DOHH2 (cell line): Measurements from ENCODE around the gene HNRNPA1.

Source experiments
- H3F3A ChIP-seq: fragments of 200-600 bp; sonication (generic), shearing (Covaris generic); 2 replicates; pipeline ENCODE4 v1.6.0; 2016; ENCODE audit warnings: antibody characterized with exemption, mild to moderate bottlenecking; ENCODE audit not compliant: control insufficient read depth, insufficient read depth
- H3K27ac ChIP-seq: fragments of 200-600 bp; sonication (generic); 2 replicates; pipeline ENCODE4 v1.5.1; 2014; ENCODE audit warnings: low read depth, mild to moderate bottlenecking, low read length, moderate library complexity
- H3K27me3 ChIP-seq: fragments of 200-600 bp; sonication (generic); 2 replicates; pipeline ENCODE4 v1.6.1; 2014; ENCODE audit warnings: mild to moderate bottlenecking, low read length, mixed read lengths; ENCODE audit not compliant: control insufficient read depth
- H3K36me3 ChIP-seq: fragments of 200-600 bp; sonication (generic); 2 replicates; pipeline ENCODE4 v1.6.1; 2014; ENCODE audit warnings: mild to moderate bottlenecking, low read length, moderate library complexity, mixed read lengths; ENCODE audit not compliant: control insufficient read depth
- H3K4me1 ChIP-seq: fragments of 200-600 bp; sonication (generic); 2 replicates; pipeline ENCODE4 v1.6.1; 2014; ENCODE audit warnings: mild to moderate bottlenecking, low read length, mixed read lengths; ENCODE audit not compliant: control insufficient read depth
- H3K4me2 ChIP-seq: fragments of 200-600 bp; sonication (generic); 2 replicates; pipeline ENCODE4 v1.6.0; 2014; ENCODE audit warnings: mild to moderate bottlenecking, low read length, moderate library complexity
- H3K4me3 ChIP-seq: fragments of 200-600 bp; sonication (generic); 2 replicates; pipeline ENCODE4 v1.5.1; 2014; ENCODE audit warnings: mild to moderate bottlenecking, low read length, mixed read lengths
- H3K79me2 ChIP-seq: fragments of 200-600 bp; sonication (generic); 2 replicates; pipeline ENCODE4 v1.6.1; 2014; ENCODE audit warnings: mild to moderate bottlenecking, low read length, mixed read lengths; ENCODE audit not compliant: control insufficient read depth
- H3K9me2 ChIP-seq: fragments of 200-600 bp; sonication (generic); replicated peaks from 2 replicates; pipeline ENCODE4 v1.6.1; 2014; ENCODE audit warnings: mild to moderate bottlenecking, low read length, mixed read lengths; ENCODE audit not compliant: control insufficient read depth
- H3K9me3 ChIP-seq: fragments of 200-600 bp; sonication (generic); 2 replicates; pipeline ENCODE4 v1.6.1; 2014; ENCODE audit warnings: antibody characterized with exemption, low read length, mixed read lengths; ENCODE audit not compliant: control insufficient read depth, insufficient read depth
- H4K20me1 ChIP-seq: fragments of 200-600 bp; sonication (generic); 2 replicates; pipeline ENCODE4 v1.6.0; 2014; ENCODE audit warnings: low read depth, mild to moderate bottlenecking, antibody characterized with exemption, low read length, moderate library complexity; ENCODE audit not compliant: control insufficient read depth, insufficient read depth
- EZH2phosphoT487 ChIP-seq: fragments of 200-600 bp; sonication (generic); IDR thresholded peaks from 2 replicates; pipeline ENCODE4 v1.6.1; 2017; ENCODE audit warnings: borderline replicate concordance, mild to moderate bottlenecking, antibody characterized with exemption, low read length, moderate library complexity, mixed read lengths
- TF ChIP-seq, protein P1 (sequence below): fragments of 200-600 bp; sonication (generic); IDR thresholded peaks from one replicate; pipeline ENCODE4 v1.5.1; 2014; ENCODE audit warnings: antibody characterized with exemption, mild to moderate bottlenecking, low read depth, low read length; ENCODE audit not compliant: poor library complexity, severe bottlenecking

Gene HNRNPA1

DNA sequence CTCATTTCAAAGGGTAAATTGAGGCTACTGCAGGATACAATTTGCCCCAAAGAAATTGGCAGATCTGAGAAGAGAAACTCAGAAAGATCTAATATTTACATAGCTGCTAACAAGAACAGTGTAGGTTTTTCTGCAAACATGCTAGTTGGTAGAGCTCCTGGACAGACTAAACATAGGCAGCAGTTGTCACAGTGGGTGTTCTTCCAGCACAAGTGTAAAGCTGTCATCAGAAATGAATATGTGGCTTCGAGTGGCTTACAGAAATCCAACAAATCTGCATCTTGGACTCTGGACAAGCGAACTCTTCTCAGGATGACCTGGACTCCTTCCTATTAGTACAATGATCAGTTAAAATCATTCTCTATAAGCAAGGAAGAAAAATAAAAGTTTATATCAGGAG lies 6.5 kb upstream of the HNRNPA1 start:
- peaks cover 82% of the 10 kb centered on the region for H3K36me3 ChIP-seq
- H3K4me2 ChIP-seq = no peak overlapping the region
- TF ChIP-seq, protein P1, sequence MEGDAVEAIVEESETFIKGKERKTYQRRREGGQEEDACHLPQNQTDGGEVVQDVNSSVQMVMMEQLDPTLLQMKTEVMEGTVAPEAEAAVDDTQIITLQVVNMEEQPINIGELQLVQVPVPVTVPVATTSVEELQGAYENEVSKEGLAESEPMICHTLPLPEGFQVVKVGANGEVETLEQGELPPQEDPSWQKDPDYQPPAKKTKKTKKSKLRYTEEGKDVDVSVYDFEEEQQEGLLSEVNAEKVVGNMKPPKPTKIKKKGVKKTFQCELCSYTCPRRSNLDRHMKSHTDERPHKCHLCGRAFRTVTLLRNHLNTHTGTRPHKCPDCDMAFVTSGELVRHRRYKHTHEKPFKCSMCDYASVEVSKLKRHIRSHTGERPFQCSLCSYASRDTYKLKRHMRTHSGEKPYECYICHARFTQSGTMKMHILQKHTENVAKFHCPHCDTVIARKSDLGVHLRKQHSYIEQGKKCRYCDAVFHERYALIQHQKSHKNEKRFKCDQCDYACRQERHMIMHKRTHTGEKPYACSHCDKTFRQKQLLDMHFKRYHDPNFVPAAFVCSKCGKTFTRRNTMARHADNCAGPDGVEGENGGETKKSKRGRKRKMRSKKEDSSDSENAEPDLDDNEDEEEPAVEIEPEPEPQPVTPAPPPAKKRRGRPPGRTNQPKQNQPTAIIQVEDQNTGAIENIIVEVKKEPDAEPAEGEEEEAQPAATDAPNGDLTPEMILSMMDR = no peak
- TF ChIP-seq EZH2phosphoT487 = no peak
- H3K4me3 ChIP-seq = no peak overlapping the region
- no peaks in the 10 kb centered on the region for H3K27me3 ChIP-seq
- peaks cover 57% of the 10 kb centered on the region for H3F3A ChIP-seq
- peaks cover 91% of the 10 kb centered on the region for H3K79me2 ChIP-seq
- H3K4me1 ChIP-seq = peaks cover 24% of the 10 kb centered on the region
- H3K9me2 ChIP-seq = no peaks in the 10 kb centered on the region
- no peaks in the 10 kb centered on the region for H3K9me3 ChIP-seq
- H3K27ac ChIP-seq = no peak overlapping the region
- peaks cover 15% of the 10 kb centered on the region; the same call in 1 of the 2 replicates for H4K20me1 ChIP-seq

- peaks cover 89% of the 10 kb centered on the region for H3K79me2 ChIP-seq
- peaks cover 24% of the 10 kb centered on the region for H3K4me1 ChIP-seq
- no peak overlapping the region for H3K4me3 ChIP-seq
- H3K36me3 ChIP-seq = peaks cover 85% of the 10 kb centered on the region
- H3K27ac ChIP-seq = no peak overlapping the region
- H3F3A ChIP-seq = peaks cover 52% of the 10 kb centered on the region
- H3K27me3 ChIP-seq = no peaks in the 10 kb centered on the region
- H3K9me3 ChIP-seq = no peaks in the 10 kb centered on the region
- H3K4me2 ChIP-seq = 0 out of 2 replicates have a peak overlapping the region, but pooled peaks have one; percentile 11
- TF ChIP-seq EZH2phosphoT487 = no peak
- TF ChIP-seq, protein P1 = no peak
- H4K20me1 ChIP-seq = peaks cover 15% of the 10 kb centered on the region; the same call in 1 of the 2 replicates
- H3K9me2 ChIP-seq = no peaks in the 10 kb centered on the region
Observed at GRCh38 chr12:54276368-54276767, 4.2 kb upstream of the HNRNPA1 start.

GRCh38 chr12:54277823-54278276 lies 2.7 kb upstream of the HNRNPA1 start:
- Histone ChIP-seq H4K20me1 (peaks cover 23% of the 10 kb centered on the region), H3K9me2 (no peaks in the 10 kb centered on the region), H3K4me2 (peak overlapping the region; percentile 93), H3K27ac (peak overlapping the region; percentile 93), H3F3A (peaks cover 53% of the 10 kb centered on the region), H3K36me3 (peaks cover 86% of the 10 kb centered on the region), H3K4me3 (peak overlapping the region; percentile 96), H3K79me2 (peaks cover 94% of the 10 kb centered on the region), H3K27me3 (no peaks in the 10 kb centered on the region), H3K4me1 (peaks cover 38% of the 10 kb centered on the region), H3K9me3 (no peaks in the 10 kb centered on the region)
- no peak for TF ChIP-seq EZH2phosphoT487
- TF ChIP-seq, protein P1 = no peak
